Measurements from ENCODE around the gene FBLN2.
A peak's percentile ranks its signal among the peaks of the same experiment; 100 is the strongest.

The FBLN2 gene

DNA sequence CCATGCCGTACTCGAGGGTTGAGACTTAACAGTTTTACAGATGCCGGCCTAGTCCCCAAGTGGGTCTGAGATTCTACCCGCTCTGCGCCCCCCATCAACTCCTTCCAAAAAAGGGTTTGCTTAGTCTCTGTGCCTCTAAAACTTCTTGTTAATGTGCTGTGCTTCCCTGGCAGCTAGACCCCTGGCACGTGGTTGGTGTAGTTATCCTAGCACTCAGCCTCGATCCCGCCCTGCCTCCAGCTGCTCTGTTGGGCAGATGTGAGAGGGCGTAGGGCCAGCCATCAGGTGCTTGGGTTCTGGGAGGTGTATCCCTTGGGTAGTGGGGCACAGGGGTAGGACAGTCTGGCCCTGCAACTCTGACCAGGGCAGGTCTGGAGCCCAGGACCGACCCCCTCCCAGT is 79.5 kb downstream of the FBLN2 start:
- H3K4me1 ChIP-seq (ENCODE audit: control insufficient read depth in 2 of 2, insufficient read depth in 1 of 2, low read depth in 1 of 2, low read length in 2 of 2): peaks cover 0 to under 1% of the 10 kb centered on the region in 2 donors
- no CpG with 5 or more reads among the region's 10 CpGs for WGBS, 2 donors (ENCODE audit: extremely low coverage in 2 of 2, insufficient read length in 2 of 2, insufficient replicate concordance in 1 of 2)
- H3K27ac ChIP-seq (replicated peaks; ENCODE audit: low read length): no peak overlapping the region
- H2BK12ac ChIP-seq (ENCODE audit: low read length): no peak overlapping the region
- no peak overlapping the region for H3K4ac ChIP-seq (ENCODE audit: low read length)
- no peak overlapping the region for H2BK5ac ChIP-seq (ENCODE audit: low read length)
- H3K27me3 ChIP-seq (ENCODE audit: control insufficient read depth in 3 of 3, insufficient read depth in 3 of 3, low read depth in 1 of 3, low read length in 3 of 3): no peaks in the 10 kb centered on the region
- H3K4me3 ChIP-seq (ENCODE audit: low read length in 2 of 2): no peak overlapping the region
- H3K36me3 ChIP-seq (replicated peaks in 1 of 2; ENCODE audit: control insufficient read depth in 2 of 2, insufficient read depth in 2 of 2, low read length in 2 of 2): no peaks in the 10 kb centered on the region
- H3K18ac ChIP-seq (ENCODE audit: low read length): peak overlapping the region; percentile 81
- no peak overlapping the region for H4K8ac ChIP-seq (ENCODE audit: low read depth, low read length)
- no peaks in the 10 kb centered on the region for H3K9me3 ChIP-seq (replicated peaks in 1 of 2; ENCODE audit: control insufficient read depth in 2 of 2, insufficient read depth in 1 of 2, low read depth in 1 of 2, low read length in 2 of 2)
- DNase-seq (ENCODE audit: low spot score): no peak
- peak overlapping the region; percentile 80 for H2AK5ac ChIP-seq (ENCODE audit: low read depth, low read length)
- H3K79me1 ChIP-seq (ENCODE audit: low read depth, low read length): no peaks in the 10 kb centered on the region
- no peak overlapping the region for H3K9ac ChIP-seq (ENCODE audit: low read depth, low read length, poor library complexity)
- H2AFZ ChIP-seq (ENCODE audit: low read length): no peak overlapping the region
- no peak overlapping the region for H4K91ac ChIP-seq (ENCODE audit: low read depth, low read length, poor library complexity)
- H3K4me2 ChIP-seq (ENCODE audit: insufficient read depth, low read length, poor library complexity, severe bottlenecking): no peak overlapping the region
- no peak overlapping the region for H3K14ac ChIP-seq (ENCODE audit: low read length)
- no peak overlapping the region for H3K23ac ChIP-seq (ENCODE audit: low read depth, low read length, poor library complexity)
- H2BK120ac ChIP-seq (ENCODE audit: low read depth, low read length): no peak overlapping the region
- H2BK15ac ChIP-seq (ENCODE audit: low read length): no peak overlapping the region

DNA sequence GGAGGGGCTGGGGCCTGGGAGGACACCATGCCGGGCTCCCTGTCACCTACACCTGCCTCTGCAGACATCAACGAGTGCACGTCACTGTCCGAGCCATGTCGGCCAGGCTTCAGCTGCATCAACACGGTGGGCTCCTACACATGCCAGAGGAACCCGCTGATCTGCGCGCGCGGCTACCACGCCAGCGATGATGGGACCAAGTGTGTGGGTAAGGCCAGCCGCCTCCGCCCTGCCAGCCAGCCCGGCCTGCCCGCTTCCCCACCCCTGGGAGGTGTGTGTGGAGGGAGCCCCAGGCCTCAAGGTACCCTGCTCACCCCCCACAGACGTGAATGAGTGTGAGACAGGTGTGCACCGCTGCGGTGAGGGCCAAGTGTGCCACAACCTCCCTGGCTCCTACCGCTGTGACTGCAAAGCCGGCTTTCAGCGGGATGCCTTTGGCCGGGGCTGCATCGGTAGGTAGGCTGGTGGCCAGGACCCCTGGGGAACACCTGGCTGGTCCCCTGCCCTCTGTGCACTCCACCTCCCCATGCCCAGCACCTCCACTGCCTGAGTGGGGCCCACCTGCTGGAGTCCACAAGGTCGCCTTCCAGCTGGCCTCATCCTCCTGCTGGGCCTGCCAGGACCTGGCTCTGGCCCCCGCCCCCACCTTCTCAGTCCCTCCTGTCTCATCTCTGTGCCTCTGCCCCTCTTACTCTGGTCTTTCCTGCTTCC is 80.1 kb downstream of the FBLN2 start:
- Histone ChIP-seq H3K4me2 (ENCODE audit: insufficient read depth, low read length, poor library complexity, severe bottlenecking) (no peak overlapping the region), H2AFZ (ENCODE audit: low read length) (no peak overlapping the region), H3K9me3 (replicated peaks in 1 of 2; ENCODE audit: control insufficient read depth in 2 of 2, insufficient read depth in 1 of 2, low read depth in 1 of 2, low read length in 2 of 2) (no peaks in the 10 kb centered on the region), H4K8ac (ENCODE audit: low read depth, low read length) (peak overlapping the region; percentile 67), H3K27ac (replicated peaks; ENCODE audit: low read length) (no peak overlapping the region), H3K23ac (ENCODE audit: low read depth, low read length, poor library complexity) (peak overlapping the region; percentile 83), H3K9ac (ENCODE audit: low read depth, low read length, poor library complexity) (no peak overlapping the region), H2BK12ac (ENCODE audit: low read length) (no peak overlapping the region), H2BK5ac (ENCODE audit: low read length) (no peak overlapping the region), H2BK120ac (ENCODE audit: low read depth, low read length) (no peak overlapping the region), H3K4ac (ENCODE audit: low read length) (no peak overlapping the region), H3K14ac (ENCODE audit: low read length) (no peak overlapping the region), H2BK15ac (ENCODE audit: low read length) (no peak overlapping the region), H3K27me3 (ENCODE audit: control insufficient read depth in 3 of 3, insufficient read depth in 3 of 3, low read depth in 1 of 3, low read length in 3 of 3) (no peaks in the 10 kb centered on the region), H3K36me3 (replicated peaks in 1 of 2; ENCODE audit: control insufficient read depth in 2 of 2, insufficient read depth in 2 of 2, low read length in 2 of 2) (no peaks in the 10 kb centered on the region), H3K4me3 (ENCODE audit: low read length in 2 of 2) (no peak overlapping the region), H3K4me1 (ENCODE audit: control insufficient read depth in 2 of 2, insufficient read depth in 1 of 2, low read depth in 1 of 2, low read length in 2 of 2) (peaks cover 0 to 1% of the 10 kb centered on the region in 2 donors), H3K79me1 (ENCODE audit: low read depth, low read length) (no peaks in the 10 kb centered on the region), H3K18ac (ENCODE audit: low read length) (peak overlapping the region; percentile 81), H4K91ac (ENCODE audit: low read depth, low read length, poor library complexity) (no peak overlapping the region), H2AK5ac (ENCODE audit: low read depth, low read length) (peak overlapping the region; percentile 80)
- DNase-seq (ENCODE audit: low spot score): no peak
- no CpG with 5 or more reads among the region's 27 CpGs for WGBS, 2 donors (ENCODE audit: extremely low coverage in 2 of 2, insufficient read length in 2 of 2, insufficient replicate concordance in 1 of 2)

DNA sequence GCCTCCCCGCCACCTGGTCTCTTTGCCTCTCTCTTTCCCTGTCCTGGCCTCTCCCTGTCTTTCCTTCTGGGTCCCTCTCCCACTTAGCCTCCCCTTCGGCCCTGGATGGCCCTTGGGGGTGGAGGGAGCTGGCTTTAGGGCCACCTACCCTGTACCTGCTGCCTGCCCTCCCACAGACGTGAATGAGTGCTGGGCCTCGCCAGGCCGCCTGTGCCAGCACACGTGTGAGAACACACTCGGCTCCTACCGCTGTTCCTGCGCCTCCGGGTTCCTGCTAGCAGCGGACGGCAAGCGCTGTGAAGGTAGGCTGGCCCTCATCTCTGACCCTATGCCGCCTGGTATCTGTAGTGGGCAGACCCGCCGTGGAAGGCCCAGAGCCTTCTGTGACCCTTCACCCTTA is 80.7 kb downstream of the FBLN2 start:
- Histone ChIP-seq H3K4me1 (ENCODE audit: control insufficient read depth in 2 of 2, insufficient read depth in 1 of 2, low read depth in 1 of 2, low read length in 2 of 2) (peaks cover 4 to 5% of the 10 kb centered on the region in 2 donors), H3K4me3 (ENCODE audit: low read length in 2 of 2) (no peak overlapping the region), H4K91ac (ENCODE audit: low read depth, low read length, poor library complexity) (no peak overlapping the region), H3K36me3 (replicated peaks in 1 of 2; ENCODE audit: control insufficient read depth in 2 of 2, insufficient read depth in 2 of 2, low read length in 2 of 2) (no peaks in the 10 kb centered on the region), H2BK15ac (ENCODE audit: low read length) (no peak overlapping the region), H2BK5ac (ENCODE audit: low read length) (no peak overlapping the region), H3K4me2 (ENCODE audit: insufficient read depth, low read length, poor library complexity, severe bottlenecking) (no peak overlapping the region), H3K27me3 (ENCODE audit: control insufficient read depth in 3 of 3, insufficient read depth in 3 of 3, low read depth in 1 of 3, low read length in 3 of 3) (no peaks in the 10 kb centered on the region), H2AFZ (ENCODE audit: low read length) (no peak overlapping the region), H3K23ac (ENCODE audit: low read depth, low read length, poor library complexity) (peak overlapping the region; percentile 30), H3K9me3 (replicated peaks in 1 of 2; ENCODE audit: control insufficient read depth in 2 of 2, insufficient read depth in 1 of 2, low read depth in 1 of 2, low read length in 2 of 2) (no peaks in the 10 kb centered on the region), H2BK120ac (ENCODE audit: low read depth, low read length) (no peak overlapping the region), H3K9ac (ENCODE audit: low read depth, low read length, poor library complexity) (no peak overlapping the region), H2BK12ac (ENCODE audit: low read length) (peak overlapping the region; percentile 34), H3K14ac (ENCODE audit: low read length) (peak overlapping the region; percentile 85), H2AK5ac (ENCODE audit: low read depth, low read length) (peak overlapping the region; percentile 62), H3K4ac (ENCODE audit: low read length) (peak overlapping the region; percentile 56), H3K79me1 (ENCODE audit: low read depth, low read length) (no peaks in the 10 kb centered on the region), H3K18ac (ENCODE audit: low read length) (peak overlapping the region; percentile 77), H3K27ac (replicated peaks; ENCODE audit: low read length) (no peak overlapping the region), H4K8ac (ENCODE audit: low read depth, low read length) (no peak overlapping the region)
- WGBS, 2 donors (ENCODE audit: extremely low coverage in 2 of 2, insufficient read length in 2 of 2, insufficient replicate concordance in 1 of 2): no CpG with 5 or more reads among the region's 16 CpGs
- DNase-seq (ENCODE audit: low spot score): no peak

DNA sequence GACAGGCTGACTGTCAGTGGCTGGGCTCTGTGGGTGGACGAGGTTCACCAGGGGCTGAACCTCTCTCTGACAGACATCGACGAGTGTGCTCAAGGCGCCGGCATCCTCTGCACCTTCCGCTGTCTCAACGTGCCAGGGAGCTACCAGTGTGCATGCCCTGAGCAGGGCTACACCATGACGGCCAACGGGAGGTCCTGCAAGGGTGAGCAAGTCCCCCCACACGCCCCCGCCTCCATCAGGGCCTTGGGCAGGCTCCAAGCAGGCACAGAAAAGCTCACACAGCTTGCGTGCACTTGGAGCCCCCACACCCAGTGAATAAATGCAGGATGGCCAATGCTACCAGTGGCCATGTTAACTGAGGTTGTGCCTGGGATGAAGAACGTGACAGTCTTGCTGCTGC is 82.3 kb downstream of the FBLN2 start:
- Histone ChIP-seq H3K4me3 (ENCODE audit: low read length in 2 of 2) (no peak overlapping the region), H2BK5ac (ENCODE audit: low read length) (no peak overlapping the region), H2BK15ac (ENCODE audit: low read length) (no peak overlapping the region), H3K9me3 (replicated peaks in 1 of 2; ENCODE audit: control insufficient read depth in 2 of 2, insufficient read depth in 1 of 2, low read depth in 1 of 2, low read length in 2 of 2) (no peaks in the 10 kb centered on the region), H3K36me3 (replicated peaks in 1 of 2; ENCODE audit: control insufficient read depth in 2 of 2, insufficient read depth in 2 of 2, low read length in 2 of 2) (no peaks in the 10 kb centered on the region), H2AK5ac (ENCODE audit: low read depth, low read length) (peak overlapping the region; percentile 79), H4K91ac (ENCODE audit: low read depth, low read length, poor library complexity) (no peak overlapping the region), H3K79me1 (ENCODE audit: low read depth, low read length) (no peaks in the 10 kb centered on the region), H3K27me3 (ENCODE audit: control insufficient read depth in 3 of 3, insufficient read depth in 3 of 3, low read depth in 1 of 3, low read length in 3 of 3) (no peaks in the 10 kb centered on the region), H3K9ac (ENCODE audit: low read depth, low read length, poor library complexity) (peak overlapping the region; percentile 13), H2BK12ac (ENCODE audit: low read length) (no peak overlapping the region), H2AFZ (ENCODE audit: low read length) (no peak overlapping the region), H3K4me2 (ENCODE audit: insufficient read depth, low read length, poor library complexity, severe bottlenecking) (no peak overlapping the region), H3K23ac (ENCODE audit: low read depth, low read length, poor library complexity) (no peak overlapping the region), H3K27ac (replicated peaks; ENCODE audit: low read length) (no peak overlapping the region), H3K4me1 (ENCODE audit: control insufficient read depth in 2 of 2, insufficient read depth in 1 of 2, low read depth in 1 of 2, low read length in 2 of 2) (peaks cover 4 to 6% of the 10 kb centered on the region in 2 donors), H3K4ac (ENCODE audit: low read length) (no peak overlapping the region), H3K14ac (ENCODE audit: low read length) (peak overlapping the region; percentile 25), H2BK120ac (ENCODE audit: low read depth, low read length) (no peak overlapping the region), H4K8ac (ENCODE audit: low read depth, low read length) (no peak overlapping the region), H3K18ac (ENCODE audit: low read length) (no peak overlapping the region)
- no CpG with 5 or more reads among the region's 13 CpGs for WGBS, 2 donors (ENCODE audit: extremely low coverage in 2 of 2, insufficient read length in 2 of 2, insufficient replicate concordance in 1 of 2)
- no peak for DNase-seq (ENCODE audit: low spot score)

All from neuronal stem cell (in vitro differentiated cells).